Colonic mucosa (tissue), 4 donors: ENCODE measurements around the gene LPCAT2. TPM values are rescaled to one million over a fixed set of nuclear protein-coding genes. Genes with fewer than 3 reads are reported as not detected.
A peak's percentile ranks its signal among the peaks of the same experiment; 100 is the strongest.

ENCODE experiments used
- DNase-seq: peaks from one replicate; pipeline ENCODE4 v3.0.0-alpha.2; 2020
- H3K27ac ChIP-seq: fragments of 200-600 bp; one replicate; pipeline ENCODE4 v1.8.0; 2021
- H3K27me3 ChIP-seq: fragments of 200-600 bp; one replicate; pipeline ENCODE4 v1.8.0; 2021
- H3K36me3 ChIP-seq: fragments of 200-600 bp; one replicate; pipeline ENCODE4 v1.8.0; 2021
- H3K4me1 ChIP-seq: fragments of 200-600 bp; one replicate; pipeline ENCODE4 v1.8.0; 2021; ENCODE audit warnings: mild to moderate bottlenecking
- H3K4me3 ChIP-seq: fragments of 200-600 bp; one replicate; pipeline ENCODE4 v1.8.0; 2021
- H3K9ac ChIP-seq, 2 donors: one replicate each; pipeline ENCODE4 v1.7.0; 2013; ENCODE audit warnings: control low read depth in 2 of 2, low read depth in 2 of 2, low read length in 2 of 2
- H3K9me3 ChIP-seq: fragments of 200-600 bp; one replicate; pipeline ENCODE4 v1.8.0; 2021
- CTCF ChIP-seq: fragments of 200-600 bp; IDR thresholded peaks from one replicate; pipeline ENCODE4 v1.8.0; 2022; ENCODE audit warnings: antibody characterized with exemption, mild to moderate bottlenecking
- intact Hi-C: fragments of 100-400 bp; cut with DNase I; formaldehyde crosslinking; loops from one replicate; pipeline ENCODE4 v1.14.1; 2022
- total RNA-seq, 2 donors: library from RNA; stranded (reverse); fragmentation: NEBNext Ultra II Directional in 1 of 2; extraction: Animal tissue kit (Norgen Biotek cat#: 25700) in 1 of 2; gene quantifications; one replicate each; pipeline ENCODE4 v1.2.1, GENCODE V29; 2021
- donor health status: healthy.
- donor health status: DM: no; HTN: no; CAD: no.
- donor health status: DM: no; HTN: no; CAD: no.

The LPCAT2 gene
- total RNA-seq = 10 to 100 TPM; 22.6 to 30.5 TPM

GRCh38 chr16:55508941-55509931 is at the start of gene LPCAT2:
TSS of gene LPCAT2 (plus strand) at chr16:55509072. CDS start at chr16:55509182, 110 bp downstream.
- no peaks in the 10 kb centered on the region for H3K36me3 ChIP-seq
- H3K9me3 ChIP-seq = no peaks in the 10 kb centered on the region
- H3K27me3 ChIP-seq = no peaks in the 10 kb centered on the region
- peak within 1 kb of the TSS; percentile 70 for H3K4me3 ChIP-seq
- no peak for TF ChIP-seq CTCF
- intact Hi-C loops = no loop called here
- peak; percentile 94 for DNase-seq
- H3K9ac ChIP-seq = peak within 1 kb of the TSS; percentile 60 to 65
- H3K4me1 ChIP-seq = peaks cover 4% of the 10 kb centered on the region
- peak within 1 kb of the TSS; percentile 57 for H3K27ac ChIP-seq

GRCh38 chr16:55462241-55462640 is 46.6 kb upstream of the LPCAT2 start:
- no peak for TF ChIP-seq CTCF
- H3K4me3 ChIP-seq = no peak overlapping the region
- H3K9me3 ChIP-seq = no peaks in the 10 kb centered on the region
- no peaks in the 10 kb centered on the region for H3K36me3 ChIP-seq
- intact Hi-C loops = loop anchor here (5.0 kb wide), 1 partner anchor 380 kb away; no protein-coding TSS in a partner anchor
- no peak for DNase-seq
- H3K9ac ChIP-seq = no peak overlapping the region
- H3K27ac ChIP-seq = no peak overlapping the region
- no peaks in the 10 kb centered on the region for H3K27me3 ChIP-seq
- no peaks in the 10 kb centered on the region for H3K4me1 ChIP-seq

- H3K9ac ChIP-seq = no peak overlapping the region
- H3K27ac ChIP-seq = no peak overlapping the region
- H3K9me3 ChIP-seq = no peaks in the 10 kb centered on the region
- intact Hi-C loops = loop anchor here (2.0 to 5.0 kb wide), 2 partner anchors 238 to 378 kb away; no protein-coding TSS in a partner anchor
- no peaks in the 10 kb centered on the region for H3K36me3 ChIP-seq
- H3K4me3 ChIP-seq = no peak overlapping the region
- no peak for TF ChIP-seq CTCF
- H3K27me3 ChIP-seq = no peaks in the 10 kb centered on the region
- no peaks in the 10 kb centered on the region for H3K4me1 ChIP-seq
- DNase-seq = no peak
These were observed 44.5 kb upstream of the LPCAT2 start for GRCh38 chr16:55464375-55464774.

- intact Hi-C loops = loop anchor here (2.0 to 5.0 kb wide), 2 partner anchors 77 to 238 kb away; no protein-coding TSS in a partner anchor
- Histone ChIP-seq H3K4me1 (no peaks in the 10 kb centered on the region), H3K4me3 (no peak overlapping the region), H3K36me3 (no peaks in the 10 kb centered on the region), H3K9me3 (no peaks in the 10 kb centered on the region), H3K27me3 (no peaks in the 10 kb centered on the region), H3K27ac (no peak overlapping the region), H3K9ac (no peak overlapping the region)
- peak; percentile 89 for DNase-seq
- TF ChIP-seq CTCF = peak; percentile 99
These were observed 43.6 kb upstream of the LPCAT2 start for GRCh38 chr16:55465077-55465896.

- no peak overlapping the region for H3K27ac ChIP-seq
- DNase-seq = no peak
- no peaks in the 10 kb centered on the region for H3K4me1 ChIP-seq
- H3K4me3 ChIP-seq = no peak overlapping the region
- TF ChIP-seq CTCF = no peak
- H3K27me3 ChIP-seq = no peaks in the 10 kb centered on the region
- H3K9me3 ChIP-seq = no peaks in the 10 kb centered on the region
- intact Hi-C loops = loop anchor here (5.0 kb wide), 1 partner anchor 76 kb away; no protein-coding TSS in a partner anchor
- no peak overlapping the region for H3K9ac ChIP-seq
- no peaks in the 10 kb centered on the region for H3K36me3 ChIP-seq
These were observed 42.7 kb upstream of the LPCAT2 start for GRCh38 chr16:55466209-55466608.
